WERI-Rb-1 (cell line): ENCODE measurements around the gene ZHX3.

ENCODE experiments used
- DNase-seq: peaks from one replicate; pipeline ENCODE4 v3.0.0-alpha.2; 2020
- H3K27ac ChIP-seq: fragments of 250-450 bp; sonication (Bioruptor Pico); 2 replicates; pipeline ENCODE4 v1.5.1; 2020; ENCODE audit warnings: mild to moderate bottlenecking, moderate library complexity
- H3K27me3 ChIP-seq: fragments of 250-450 bp; sonication (Bioruptor Pico); 2 replicates; pipeline ENCODE4 v1.5.1; 2021; ENCODE audit warnings: mild to moderate bottlenecking, low read depth, moderate library complexity; ENCODE audit not compliant: insufficient read depth, severe bottlenecking
- H3K36me3 ChIP-seq: fragments of 250-450 bp; sonication (Bioruptor Pico); 2 replicates; pipeline ENCODE4 v1.5.1; 2020; ENCODE audit warnings: mild to moderate bottlenecking, moderate library complexity
- H3K4me3 ChIP-seq: 2 replicates; pipeline ENCODE4 v1.5.1; 2011; ENCODE audit warnings: low read depth, mild to moderate bottlenecking, control low read depth, low read length
- H3K9me3 ChIP-seq: fragments of 250-450 bp; sonication (Bioruptor Pico); 2 replicates; pipeline ENCODE4 v1.5.1; 2021; ENCODE audit warnings: mild to moderate bottlenecking, moderate library complexity; ENCODE audit not compliant: severe bottlenecking
- CTCF ChIP-seq: IDR thresholded peaks from 2 replicates; pipeline ENCODE4 v1.5.1; 2011; ENCODE audit warnings: low read depth, mild to moderate bottlenecking, control low read depth, inconsistent platforms, low read length

The ZHX3 gene

GRCh38 chr20:41147767-41148191 is 169.8 kb downstream of the ZHX3 start:
- no peak overlapping the region for H3K4me3 ChIP-seq
- H3K9me3 ChIP-seq = no peaks in the 10 kb centered on the region
- H3K27me3 ChIP-seq = no peaks in the 10 kb centered on the region
- DNase-seq = no peak
- peaks cover 63% of the 10 kb centered on the region for H3K36me3 ChIP-seq
- no peak overlapping the region for H3K27ac ChIP-seq
- TF ChIP-seq CTCF = no peak

GRCh38 chr20:41145821-41146620 is 171.5 kb downstream of the ZHX3 start:
- no peak for TF ChIP-seq CTCF
- DNase-seq = no peak
- no peaks in the 10 kb centered on the region for H3K27me3 ChIP-seq
- no peaks in the 10 kb centered on the region for H3K9me3 ChIP-seq
- peaks cover 64% of the 10 kb centered on the region for H3K36me3 ChIP-seq
- H3K4me3 ChIP-seq = no peak overlapping the region
- H3K27ac ChIP-seq = no peak overlapping the region

GRCh38 chr20:41145317-41145716 is 172.2 kb downstream of the ZHX3 start:
- Histone ChIP-seq H3K27ac (no peak overlapping the region), H3K27me3 (no peaks in the 10 kb centered on the region), H3K9me3 (no peaks in the 10 kb centered on the region), H3K36me3 (peaks cover 68% of the 10 kb centered on the region), H3K4me3 (no peak overlapping the region)
- TF ChIP-seq CTCF = no peak
- DNase-seq = no peak

- TF ChIP-seq CTCF = no peak
- Histone ChIP-seq H3K9me3 (no peaks in the 10 kb centered on the region), H3K4me3 (no peak overlapping the region), H3K36me3 (peaks cover 72% of the 10 kb centered on the region), H3K27me3 (no peaks in the 10 kb centered on the region), H3K27ac (no peak overlapping the region)
- no peak for DNase-seq
Measured at GRCh38 chr20:41143354-41143753, 174.2 kb downstream of the ZHX3 start.

- H3K4me3 ChIP-seq = no peak overlapping the region
- TF ChIP-seq CTCF = no peak
- H3K27ac ChIP-seq = no peak overlapping the region
- DNase-seq = no peak
- H3K9me3 ChIP-seq = no peaks in the 10 kb centered on the region
- no peaks in the 10 kb centered on the region for H3K27me3 ChIP-seq
- peaks cover 68% of the 10 kb centered on the region for H3K36me3 ChIP-seq
Measured at GRCh38 chr20:41142919-41143318, 174.6 kb downstream of the ZHX3 start.

GRCh38 chr20:41142245-41142644 is 175.3 kb downstream of the ZHX3 start:
- no peaks in the 10 kb centered on the region for H3K27me3 ChIP-seq
- TF ChIP-seq CTCF = no peak
- H3K9me3 ChIP-seq = no peaks in the 10 kb centered on the region
- no peak overlapping the region for H3K27ac ChIP-seq
- no peak overlapping the region for H3K4me3 ChIP-seq
- peaks cover 67% of the 10 kb centered on the region for H3K36me3 ChIP-seq
- DNase-seq = no peak
